ENCODE results near the gene SLC6A7.

Gene SLC6A7

DNA sequence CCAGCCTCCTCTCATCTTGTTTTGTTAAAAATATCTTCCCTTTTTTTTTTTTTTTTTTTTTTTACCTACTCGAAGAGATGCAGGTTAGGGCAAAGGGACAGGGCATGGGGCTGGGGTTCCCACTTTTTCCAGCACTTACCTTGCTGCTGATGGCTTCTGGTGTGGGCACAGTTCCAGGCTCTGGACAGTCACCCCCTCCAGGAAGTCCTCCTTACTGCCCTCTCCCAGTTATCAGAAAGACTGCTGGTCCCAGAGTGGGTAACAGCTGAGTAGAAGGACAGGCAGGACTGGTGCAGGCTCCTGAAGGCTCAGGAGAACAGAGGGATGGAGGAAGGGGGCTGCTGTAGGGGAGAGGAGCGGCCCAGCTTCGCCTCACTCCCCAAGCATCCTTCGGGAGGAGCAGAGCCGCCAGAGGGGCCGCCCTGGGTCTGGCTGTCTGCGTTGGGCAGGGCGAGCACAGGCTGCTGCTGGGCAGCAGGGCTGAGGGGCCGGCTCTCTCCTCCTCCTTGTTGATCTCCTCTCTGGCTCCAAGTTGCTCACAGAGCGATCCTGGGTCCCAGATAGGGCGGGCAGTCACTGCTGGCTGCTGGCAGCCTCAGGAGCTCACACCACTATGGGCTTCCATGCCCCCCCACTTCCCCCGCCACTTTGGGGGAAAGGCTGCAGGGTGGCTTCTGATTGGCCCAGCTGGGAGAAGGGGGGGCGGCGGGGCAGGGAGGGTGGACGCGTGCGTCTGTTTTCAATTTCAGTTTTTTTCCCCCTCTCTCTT, 34.4 kb upstream of the SLC6A7 start, which contains the start of gene PDGFRB:
TSS of gene PDGFRB (minus strand) at position 588 of the 769 bp plus-strand sequence. CDS start 18,798 bp downstream, outside the sequence.
- peak; percentile 10 to 31 for DNase-seq (ENCODE audit: low read depth in 2 of 2)

DNA sequence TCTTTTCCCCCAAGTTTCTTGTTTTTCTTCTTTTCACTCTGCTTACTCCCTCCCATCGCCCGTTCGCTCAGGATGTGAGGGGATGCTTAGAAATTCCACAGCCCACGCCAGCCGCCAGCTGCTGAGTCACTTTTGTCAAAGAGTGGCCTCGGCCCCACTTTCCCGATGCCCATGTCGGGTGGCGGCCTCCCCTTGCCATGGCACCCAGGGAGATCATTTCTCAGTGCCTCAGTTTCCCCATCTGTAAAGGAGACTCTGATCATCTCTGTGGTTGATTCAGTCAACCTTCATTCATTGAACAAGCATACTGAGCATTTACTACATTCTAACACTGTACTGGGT, 33.9 kb upstream of the SLC6A7 start:
- no peak for DNase-seq (ENCODE audit: low read depth in 2 of 2)

DNA sequence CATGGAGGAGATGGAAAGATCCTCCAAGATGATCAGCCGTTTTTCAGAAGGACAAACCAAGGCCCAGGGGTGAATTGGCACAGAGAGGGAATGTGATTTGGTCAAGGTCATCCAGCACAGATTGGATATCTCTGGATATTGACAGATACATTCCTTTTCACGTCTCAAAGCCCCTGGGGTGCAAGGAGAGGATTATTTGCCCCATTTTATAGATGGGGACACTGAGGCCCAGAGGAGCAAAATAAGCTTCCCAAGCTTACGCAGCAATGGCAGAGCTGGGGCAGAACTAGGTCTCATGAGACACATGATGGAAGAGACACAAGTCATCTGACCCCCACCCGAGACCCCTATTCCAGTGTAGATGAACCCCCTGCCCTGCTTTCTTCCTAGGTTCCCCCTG, 33.3 kb upstream of the SLC6A7 start:
- no peak for DNase-seq (ENCODE audit: low read depth in 2 of 2)

DNA sequence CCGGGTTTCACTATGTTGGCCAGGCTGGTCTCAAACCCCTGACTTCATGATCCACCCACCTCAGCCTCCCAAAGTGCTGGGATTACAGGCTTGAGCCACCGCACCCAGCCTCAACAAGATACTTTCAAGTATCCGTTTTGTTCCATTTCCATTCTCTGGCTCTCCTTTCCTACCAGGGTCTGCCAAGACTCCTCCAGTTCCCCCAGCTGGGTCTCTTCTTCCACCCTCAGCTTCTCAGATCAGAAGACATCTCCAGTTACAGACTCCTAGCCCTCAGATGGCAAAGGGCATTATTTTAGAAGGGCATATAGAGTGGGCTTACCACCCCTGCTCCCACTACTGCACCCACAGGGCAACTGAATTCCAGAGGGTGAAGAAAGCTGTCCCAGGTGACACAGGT, 32.7 kb upstream of the SLC6A7 start:
- no peak for DNase-seq (ENCODE audit: low read depth in 2 of 2)

DNA sequence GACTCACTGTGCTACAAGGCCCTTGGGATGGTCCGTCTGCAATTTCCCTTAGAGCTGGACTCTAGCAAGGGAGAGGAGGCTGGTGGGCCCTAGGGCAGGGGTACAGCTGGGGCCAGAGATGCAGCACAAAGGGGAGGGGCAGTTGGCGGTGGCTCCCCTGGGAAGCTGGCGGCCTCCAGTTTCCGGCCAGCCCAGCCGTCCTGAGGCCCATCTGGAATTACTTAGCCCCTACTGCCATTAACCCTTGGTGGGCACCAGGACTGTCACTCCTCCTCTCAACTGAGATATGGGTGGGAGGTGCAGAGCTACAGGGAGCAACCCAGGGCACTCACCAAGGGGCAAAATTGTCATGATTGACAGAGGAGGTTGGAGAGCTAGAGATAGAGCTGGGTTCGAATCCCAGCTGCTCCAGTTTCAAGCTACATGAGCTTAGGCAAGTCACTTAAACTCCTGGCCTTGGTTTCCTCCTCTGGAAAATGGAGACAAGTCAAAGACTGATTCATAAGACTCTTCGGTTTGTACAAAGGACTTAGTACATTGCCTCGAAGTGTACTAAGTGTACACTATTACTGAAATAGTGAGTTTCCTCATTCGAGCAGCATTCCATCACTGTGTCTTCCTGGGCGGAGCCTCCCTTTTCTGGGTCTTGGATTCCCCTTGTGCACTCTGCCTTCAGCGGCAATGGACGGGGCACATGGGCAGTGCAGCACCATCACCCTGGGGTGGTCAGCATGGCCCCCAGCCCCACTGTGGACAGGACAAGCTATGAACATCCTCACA, 31.5 kb upstream of the SLC6A7 start:
- no peak for DNase-seq (ENCODE audit: low read depth in 2 of 2)

DNA sequence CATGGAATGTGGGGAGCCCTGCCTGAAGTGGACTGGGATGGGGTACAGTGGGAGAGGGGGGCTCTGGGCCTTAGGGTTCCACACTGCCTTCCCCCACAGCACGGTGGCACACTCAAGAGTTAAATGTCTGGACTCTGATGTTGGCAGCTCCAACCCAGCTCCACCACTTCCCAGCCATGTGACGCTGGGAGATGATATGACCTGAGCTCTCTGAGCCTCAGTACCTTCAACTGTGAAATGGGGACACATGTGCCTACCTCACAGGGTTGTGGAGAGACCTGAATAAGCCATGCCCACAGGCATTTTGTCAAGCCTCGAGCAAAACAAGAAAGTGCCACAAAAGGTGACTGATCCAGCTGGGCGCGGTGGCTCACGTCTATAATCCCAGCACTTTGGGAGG, 30.8 kb upstream of the SLC6A7 start:
- DNase-seq (ENCODE audit: low read depth in 2 of 2) = no peak

DNA sequence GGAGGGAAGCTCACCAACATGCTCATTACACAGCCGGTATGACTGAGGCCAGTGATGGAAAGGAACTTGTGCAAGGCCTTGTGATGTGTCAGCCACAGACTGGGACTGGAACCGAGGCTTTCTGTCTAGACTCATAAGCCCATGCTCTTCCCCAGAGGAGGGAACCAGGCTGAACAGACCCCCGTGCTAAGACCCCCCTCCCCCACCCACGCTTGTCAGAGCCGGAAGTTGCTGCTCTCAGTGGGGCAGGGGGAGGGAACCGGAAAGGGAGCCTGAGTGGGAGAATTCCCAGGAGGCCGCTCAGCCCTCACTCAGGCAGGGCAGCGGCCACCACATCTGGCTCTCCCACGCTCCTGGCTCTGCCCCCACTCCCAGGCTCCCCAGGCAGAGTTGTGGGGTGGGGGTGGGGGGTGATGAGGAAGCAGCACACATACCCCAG, 30.1 kb upstream of the SLC6A7 start:
- DNase-seq (ENCODE audit: low read depth in 2 of 2) = no peak

DNA sequence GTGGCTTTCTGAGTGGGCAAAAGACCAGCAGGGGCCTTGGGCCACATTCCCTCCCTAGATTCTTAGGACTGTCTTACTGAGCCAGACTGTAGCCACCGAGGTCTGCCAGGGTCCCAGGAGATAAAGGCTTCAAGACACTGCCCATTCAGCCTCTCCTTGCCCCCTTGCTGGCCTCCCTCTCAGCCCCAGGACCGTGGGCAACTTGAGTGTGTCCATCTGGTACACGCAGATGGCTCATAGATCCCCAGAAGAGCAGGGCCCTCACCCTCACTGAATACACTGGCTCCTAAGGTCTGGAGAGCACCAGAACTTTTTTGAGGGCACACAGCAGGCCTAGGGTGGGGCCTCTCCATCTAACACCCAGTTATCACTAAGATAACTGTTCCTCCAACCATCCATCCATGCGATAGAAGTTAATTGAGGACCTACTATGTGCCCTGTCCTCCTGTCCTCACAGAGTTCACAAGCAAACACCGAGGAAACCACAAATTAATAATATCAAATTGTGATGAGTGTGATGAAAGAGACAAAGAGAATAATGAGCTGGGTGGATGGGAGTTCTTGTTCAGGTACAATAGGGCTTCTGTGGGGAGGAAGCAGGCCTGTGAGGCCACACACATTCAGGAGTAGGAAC, 29.3 kb upstream of the SLC6A7 start:
- DNase-seq (ENCODE audit: low read depth in 2 of 2) = no peak

DNA sequence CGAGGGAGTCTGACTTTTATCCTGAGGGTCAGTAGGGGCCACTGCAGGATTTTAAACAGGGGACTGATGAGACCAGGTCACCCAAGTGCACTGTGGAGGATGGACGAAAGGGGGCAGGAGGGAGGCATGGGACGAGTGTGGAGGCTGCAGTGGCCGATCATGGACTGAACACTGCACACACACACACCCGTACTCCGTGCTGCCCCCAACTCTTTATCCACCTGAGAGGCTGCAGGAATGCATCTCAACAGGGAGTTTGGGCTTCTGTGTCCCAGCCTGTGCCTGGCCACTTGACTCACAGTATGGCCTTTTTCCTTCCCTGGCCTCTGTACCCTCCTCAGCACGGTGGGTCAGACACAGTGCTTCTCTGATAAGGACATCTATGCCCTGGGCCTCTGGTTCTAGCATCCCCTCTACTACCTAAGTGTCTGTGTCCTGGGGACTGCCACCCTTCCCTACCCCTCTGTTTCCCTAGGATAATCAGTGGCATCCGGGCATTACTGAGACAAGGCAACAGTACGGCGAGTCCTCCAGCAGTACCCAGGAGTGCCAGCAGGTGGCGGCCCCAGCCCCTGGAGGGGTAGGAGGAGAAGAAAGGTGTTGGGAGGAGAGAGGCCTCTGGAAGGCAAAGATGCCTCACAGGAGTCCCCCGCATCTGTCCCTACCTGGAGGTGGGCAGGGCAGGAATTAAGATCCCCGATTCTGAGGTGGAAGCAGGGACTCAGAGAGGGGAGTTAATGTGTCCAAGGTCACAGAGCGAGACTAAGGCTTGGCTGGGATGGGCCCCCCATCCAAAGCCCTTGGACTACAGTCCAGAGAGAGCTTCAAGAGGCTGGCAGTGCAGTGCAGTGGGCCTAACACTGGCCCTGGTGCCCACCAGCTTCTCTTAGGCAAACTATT, 28.4 kb upstream of the SLC6A7 start:
- peak; percentile 23 to 42 for DNase-seq (ENCODE audit: low read depth in 2 of 2)

DNA sequence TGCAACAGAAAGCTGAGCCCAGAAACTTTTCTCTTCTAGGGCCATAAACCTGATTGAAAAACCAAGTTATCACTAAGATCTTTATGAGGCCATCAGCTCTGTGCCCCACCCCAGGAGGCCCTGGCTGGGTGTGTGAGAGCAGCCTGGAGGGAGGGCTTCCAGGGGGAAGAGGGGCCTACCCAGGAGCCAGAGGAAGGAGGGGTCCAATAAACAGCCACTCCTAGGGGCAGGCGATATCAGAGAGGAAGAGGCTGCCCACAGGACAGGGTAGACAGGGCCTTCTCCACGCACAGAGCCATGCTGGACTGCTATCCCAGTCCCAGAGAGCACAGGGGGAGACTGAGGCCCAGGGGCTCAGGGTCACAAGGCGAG, 27.7 kb upstream of the SLC6A7 start:
- DNase-seq (ENCODE audit: low read depth in 2 of 2) = no peak

DNA sequence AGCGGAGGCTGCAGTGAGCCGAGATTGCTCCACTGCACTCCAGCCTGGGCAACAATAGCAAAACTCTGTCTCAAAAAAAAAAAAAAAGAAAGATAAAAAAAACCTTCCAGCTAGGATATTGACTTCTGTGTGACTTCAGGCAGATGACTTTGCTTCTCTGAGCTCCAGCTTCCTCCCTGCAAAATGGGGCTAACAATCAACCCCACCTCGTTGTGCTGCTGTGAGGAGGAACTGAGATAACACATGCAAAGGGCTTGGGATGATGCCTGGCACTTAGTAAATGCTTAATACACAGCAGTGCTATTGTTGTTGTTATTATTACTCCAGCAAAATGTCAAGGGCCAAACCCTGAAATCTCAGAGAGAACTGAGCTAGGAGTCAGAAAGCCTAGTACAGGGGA, 26.8 kb upstream of the SLC6A7 start:
- DNase-seq (ENCODE audit: low read depth in 2 of 2) = no peak

DNA sequence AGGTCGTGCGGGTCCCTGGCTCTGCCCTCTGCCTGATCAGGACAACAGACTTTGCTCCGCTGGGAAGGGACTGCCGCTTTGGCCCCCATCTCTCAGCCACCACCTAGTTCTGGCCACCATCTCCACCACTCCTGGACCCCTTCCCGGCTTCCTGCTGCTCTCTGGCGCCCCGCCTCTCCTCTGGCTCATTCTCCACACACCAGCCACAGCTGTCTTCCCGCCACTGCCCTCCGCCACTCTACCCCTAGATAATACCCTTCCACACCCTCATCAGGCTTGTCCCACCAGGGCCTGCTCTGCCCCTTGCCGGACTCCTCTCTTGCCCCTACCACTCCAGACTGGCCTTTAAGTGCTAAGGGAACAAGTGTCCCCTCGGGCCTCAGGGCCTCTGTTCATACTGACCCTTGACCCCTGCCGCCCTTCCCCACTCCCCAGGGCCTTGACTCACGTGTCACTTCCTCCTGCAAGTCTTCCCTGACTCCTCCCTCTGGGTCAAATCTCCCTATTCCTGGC, 26.3 kb upstream of the SLC6A7 start:
- no peak for DNase-seq (ENCODE audit: low read depth in 2 of 2)

DNA sequence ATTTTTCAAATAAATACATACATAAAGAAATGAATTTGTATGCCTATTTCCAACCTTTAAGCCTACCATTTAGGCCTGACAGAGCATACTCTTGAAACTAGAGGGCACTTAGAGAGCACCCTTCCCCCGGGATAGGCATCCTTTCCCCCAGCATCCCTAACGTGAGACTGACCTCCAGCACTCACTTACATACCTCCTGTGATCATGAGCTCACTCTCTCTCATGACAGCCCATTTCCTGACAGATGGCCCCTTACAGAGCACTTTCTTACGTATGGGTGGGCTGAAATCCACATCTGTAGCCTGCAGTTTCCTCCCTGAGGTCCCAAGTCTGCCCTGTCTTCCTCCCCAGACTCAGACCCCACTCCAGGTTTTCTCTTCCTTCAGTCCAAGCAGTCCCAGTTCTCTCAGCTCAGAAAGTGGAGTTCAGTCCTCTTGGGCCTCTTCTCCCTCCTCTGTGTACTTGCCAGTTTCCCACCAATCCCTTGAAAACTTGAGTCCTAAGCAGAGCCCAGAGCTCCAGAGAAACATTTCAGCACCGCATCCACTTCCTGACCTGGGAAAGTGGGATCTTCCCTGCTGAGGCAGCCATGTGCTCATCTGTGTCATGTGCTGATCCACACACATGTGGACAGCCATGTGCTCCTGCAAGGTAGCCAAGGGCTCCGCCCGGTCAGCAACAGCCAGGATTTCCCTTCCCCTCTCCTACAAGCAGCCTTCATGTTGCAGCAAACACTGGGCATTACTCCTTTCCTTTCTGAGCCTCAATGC, 25.5 kb upstream of the SLC6A7 start:
- no peak for DNase-seq (ENCODE audit: low read depth in 2 of 2)

DNA sequence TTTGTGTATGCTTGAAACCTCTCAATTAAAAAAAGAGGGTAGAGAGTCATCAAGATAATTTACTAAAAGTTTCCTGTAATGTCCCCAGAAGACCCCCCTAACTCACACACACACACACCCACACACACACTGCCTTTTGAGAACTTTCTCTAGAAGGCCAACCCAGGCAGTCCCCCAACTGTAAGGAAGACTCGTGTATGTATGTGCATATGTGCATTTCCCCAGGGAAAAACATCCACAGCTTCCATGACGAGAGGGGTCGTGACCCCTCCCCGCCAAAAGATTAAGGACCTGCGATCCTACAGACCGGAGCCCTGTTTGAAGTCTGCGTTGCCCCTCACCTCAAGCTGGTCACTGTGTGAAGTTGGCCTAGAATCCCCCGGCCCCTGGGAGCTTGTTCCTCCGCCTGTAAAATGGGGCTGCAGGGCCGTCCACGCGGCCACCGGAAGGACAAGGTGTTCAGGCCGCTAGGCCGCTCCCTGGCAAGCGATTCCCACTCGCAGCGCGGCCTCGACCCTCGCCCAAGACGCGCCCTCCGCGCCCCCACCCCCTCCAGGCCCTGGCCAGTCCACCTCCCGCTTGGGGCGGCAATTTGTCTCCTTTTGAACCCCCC, 23.7 kb upstream of the SLC6A7 start:
- no peak for DNase-seq (ENCODE audit: low read depth in 2 of 2)

DNA sequence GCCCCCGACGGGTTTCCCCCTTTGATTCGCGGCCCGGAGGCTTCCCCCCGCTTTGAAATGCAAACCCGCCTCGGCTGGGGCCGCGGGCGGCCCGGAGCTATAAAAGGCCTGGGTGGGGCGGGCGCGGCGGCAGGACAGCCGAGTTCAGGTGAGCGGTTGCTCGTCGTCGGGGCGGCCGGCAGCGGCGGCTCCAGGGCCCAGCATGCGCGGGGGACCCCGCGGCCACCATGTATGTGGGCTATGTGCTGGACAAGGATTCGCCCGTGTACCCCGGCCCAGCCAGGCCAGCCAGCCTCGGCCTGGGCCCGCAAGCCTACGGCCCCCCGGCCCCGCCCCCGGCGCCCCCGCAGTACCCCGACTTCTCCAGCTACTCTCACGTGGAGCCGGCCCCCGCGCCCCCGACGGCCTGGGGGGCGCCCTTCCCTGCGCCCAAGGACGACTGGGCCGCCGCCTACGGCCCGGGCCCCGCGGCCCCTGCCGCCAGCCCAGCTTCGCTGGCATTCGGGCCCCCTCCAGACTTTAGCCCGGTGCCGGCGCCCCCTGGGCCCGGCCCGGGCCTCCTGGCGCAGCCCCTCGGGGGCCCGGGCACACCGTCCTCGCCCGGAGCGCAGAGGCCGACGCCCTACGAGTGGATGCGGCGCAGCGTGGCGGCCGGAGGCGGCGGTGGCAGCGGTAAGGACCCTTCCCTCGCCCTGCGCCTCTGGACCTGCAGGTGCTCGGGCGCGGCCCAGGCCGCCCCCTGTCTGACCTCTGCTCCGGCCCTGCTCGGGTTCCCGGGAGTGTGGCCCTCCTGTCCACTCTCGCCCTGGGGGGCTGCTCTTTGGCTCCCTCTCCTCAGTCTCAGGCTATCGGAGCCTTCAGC, 23.0 kb upstream of the SLC6A7 start, which contains the start of gene CDX1:
TSS of gene CDX1 (plus strand) at position 129 of the 862 bp plus-strand sequence. CDS start at position 228, 99 bp downstream.
- no peak for DNase-seq (ENCODE audit: low read depth in 2 of 2)

DNA sequence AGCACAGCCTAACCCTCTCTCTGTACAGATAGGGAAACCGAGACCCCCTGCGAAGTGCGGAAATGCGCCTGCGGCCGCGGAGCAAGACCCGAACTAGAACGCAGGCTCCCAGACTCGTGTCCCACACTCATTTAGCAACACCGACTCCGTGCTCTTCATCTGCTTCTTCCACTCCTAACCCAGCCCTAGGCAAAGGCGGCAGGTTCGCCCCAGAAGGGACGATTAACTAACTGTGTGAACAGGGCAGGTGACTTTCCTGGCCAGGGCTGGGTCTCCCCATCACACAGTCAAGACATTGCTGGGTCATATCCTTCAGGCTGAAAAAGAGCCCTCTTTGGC, 22.4 kb upstream of the SLC6A7 start:
- DNase-seq (ENCODE audit: low read depth in 2 of 2) = no peak

DNA sequence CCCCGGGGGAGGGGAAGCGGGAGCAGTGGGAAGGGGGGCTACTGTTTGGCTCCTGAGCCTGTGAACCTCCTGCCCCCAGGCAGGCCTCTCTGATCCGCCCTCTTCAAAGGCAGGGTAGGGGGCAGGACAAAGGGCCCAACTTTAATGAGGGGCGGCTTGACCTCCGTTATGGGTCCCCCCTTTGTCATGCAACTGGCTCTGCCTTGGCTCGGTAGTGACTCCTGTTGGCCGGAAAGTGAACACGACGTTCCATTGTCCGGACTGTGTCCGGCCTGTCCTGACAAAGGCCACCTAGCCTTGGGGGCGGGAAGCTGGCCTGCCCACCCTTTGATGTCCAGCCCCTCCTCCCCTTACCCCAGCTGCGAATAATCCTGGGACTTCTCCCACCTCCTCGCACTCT, 22.0 kb upstream of the SLC6A7 start:
- no peak for DNase-seq (ENCODE audit: low read depth in 2 of 2)

DNA sequence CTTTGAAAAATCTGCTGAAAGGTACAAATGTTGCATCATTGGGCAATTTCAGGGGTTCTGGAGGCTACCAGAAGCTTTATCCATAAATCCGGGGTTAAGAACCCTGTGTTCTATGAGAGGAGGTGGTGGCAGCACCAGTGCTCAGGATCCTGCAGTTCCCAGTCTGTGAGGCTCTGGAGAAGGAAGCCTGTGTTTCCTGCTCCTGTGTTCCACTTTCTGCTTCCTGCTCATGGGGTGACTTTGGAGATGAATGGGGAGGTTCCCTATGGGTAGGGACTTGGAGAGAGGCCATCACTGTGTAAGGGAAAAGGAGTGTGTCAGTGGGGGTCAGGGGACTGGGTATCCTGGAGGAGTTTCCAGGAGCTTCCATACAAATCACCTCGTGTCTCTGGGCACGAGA, 21.0 kb upstream of the SLC6A7 start:
- DNase-seq (ENCODE audit: low read depth in 2 of 2) = no peak

DNA sequence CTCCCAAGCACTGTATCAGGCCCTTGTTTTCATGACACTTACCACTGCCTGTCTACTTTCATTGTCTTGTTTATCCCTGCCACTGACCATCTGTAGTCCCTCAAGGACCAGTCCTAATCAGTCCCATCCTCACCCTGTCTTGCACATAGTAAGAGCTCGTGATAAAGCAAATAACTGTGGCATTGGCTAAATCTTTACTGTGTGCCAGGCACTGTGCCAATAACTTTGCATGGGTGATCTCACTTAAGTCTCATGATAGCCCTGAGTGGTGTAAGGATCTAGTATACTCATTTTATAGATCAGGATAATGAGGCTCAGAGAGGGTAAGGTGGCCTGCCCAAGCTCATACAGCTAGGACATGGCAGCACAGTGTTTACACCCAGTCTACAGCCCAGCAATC, 17.7 kb upstream of the SLC6A7 start:
- no peak for DNase-seq (ENCODE audit: low read depth in 2 of 2)
